OCI-LY3 (cell line): Measurements from ENCODE around the gene LMAN2L.

ENCODE experiments used
- EZH2phosphoT487 ChIP-seq: fragments of 200-600 bp; shearing (Covaris generic); IDR thresholded peaks from 2 replicates; pipeline ENCODE4 v1.6.1; 2018; ENCODE audit warnings: antibody characterized with exemption, mixed run types, low read depth
- TF ChIP-seq, protein P1 (sequence below): fragments of 200-600, 300-600 bp; sonication (generic); IDR thresholded peaks from 2 replicates; pipeline ENCODE4 v1.5.1; 2014; ENCODE audit warnings: antibody characterized with exemption, low read length, low read depth

DNA sequence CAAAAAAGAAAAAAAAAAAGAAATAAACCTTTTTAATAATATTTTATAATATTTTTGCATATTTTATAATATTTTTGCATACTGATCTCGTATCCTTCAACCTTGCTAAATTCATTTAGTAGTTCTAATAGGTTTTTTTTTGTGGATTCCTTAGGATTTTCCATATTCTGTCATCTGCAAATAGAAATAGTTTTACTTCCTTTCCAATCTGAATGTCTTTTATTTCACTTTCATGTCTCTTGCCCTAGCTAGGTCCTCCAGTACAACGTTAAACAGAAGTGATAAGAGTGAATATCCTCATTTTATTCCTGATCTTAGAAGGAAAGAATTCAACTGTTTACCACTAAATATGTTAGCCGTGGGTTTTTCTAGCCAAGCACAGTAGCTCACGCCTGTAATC, 13.7 kb downstream of the LMAN2L start:
- TF ChIP-seq, protein P1, sequence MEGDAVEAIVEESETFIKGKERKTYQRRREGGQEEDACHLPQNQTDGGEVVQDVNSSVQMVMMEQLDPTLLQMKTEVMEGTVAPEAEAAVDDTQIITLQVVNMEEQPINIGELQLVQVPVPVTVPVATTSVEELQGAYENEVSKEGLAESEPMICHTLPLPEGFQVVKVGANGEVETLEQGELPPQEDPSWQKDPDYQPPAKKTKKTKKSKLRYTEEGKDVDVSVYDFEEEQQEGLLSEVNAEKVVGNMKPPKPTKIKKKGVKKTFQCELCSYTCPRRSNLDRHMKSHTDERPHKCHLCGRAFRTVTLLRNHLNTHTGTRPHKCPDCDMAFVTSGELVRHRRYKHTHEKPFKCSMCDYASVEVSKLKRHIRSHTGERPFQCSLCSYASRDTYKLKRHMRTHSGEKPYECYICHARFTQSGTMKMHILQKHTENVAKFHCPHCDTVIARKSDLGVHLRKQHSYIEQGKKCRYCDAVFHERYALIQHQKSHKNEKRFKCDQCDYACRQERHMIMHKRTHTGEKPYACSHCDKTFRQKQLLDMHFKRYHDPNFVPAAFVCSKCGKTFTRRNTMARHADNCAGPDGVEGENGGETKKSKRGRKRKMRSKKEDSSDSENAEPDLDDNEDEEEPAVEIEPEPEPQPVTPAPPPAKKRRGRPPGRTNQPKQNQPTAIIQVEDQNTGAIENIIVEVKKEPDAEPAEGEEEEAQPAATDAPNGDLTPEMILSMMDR, result no peak
- TF ChIP-seq EZH2phosphoT487, result no peak
